OCI-M2 (cell line): ENCODE measurements around the gene NFS1.
"Not testable (repeated sequence)": the region's sequence is repeated elsewhere in the genome, so short reads cannot be mapped to it uniquely, and the experiment has no call there.

Source experiments
- DNase-seq: peaks from one replicate; lab custom pipeline; 2025; ENCODE audit not compliant: unreplicated experiment; lab: John Stamatoyannopoulos, UW

NFS1 gene

GRCh38 chr20:35710039-35710438 is 10.9 kb upstream of the NFS1 start:
- DNase-seq, result no peak

- no peak for DNase-seq
These were observed 10.1 kb upstream of the NFS1 start for GRCh38 chr20:35709259-35709658.

DNA sequence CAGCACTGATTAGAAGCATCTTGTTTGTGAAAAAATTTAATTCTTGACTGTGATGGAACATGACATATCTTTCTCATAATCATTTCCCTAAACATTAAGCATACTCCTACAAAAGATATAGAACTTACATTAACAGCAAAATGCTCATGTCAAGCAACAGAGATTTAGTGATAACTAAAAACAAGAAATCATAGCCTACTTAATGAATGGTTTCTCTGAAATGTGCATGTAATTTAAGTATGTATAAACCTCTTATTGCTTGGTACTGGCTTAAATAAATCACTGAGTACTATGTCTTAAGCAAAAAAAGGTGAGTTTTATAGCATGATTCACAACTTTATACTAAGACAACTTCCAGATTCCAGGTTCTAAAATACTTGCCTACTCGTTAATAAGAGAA is 9.3 kb upstream of the NFS1 start:
- no peak for DNase-seq

DNA sequence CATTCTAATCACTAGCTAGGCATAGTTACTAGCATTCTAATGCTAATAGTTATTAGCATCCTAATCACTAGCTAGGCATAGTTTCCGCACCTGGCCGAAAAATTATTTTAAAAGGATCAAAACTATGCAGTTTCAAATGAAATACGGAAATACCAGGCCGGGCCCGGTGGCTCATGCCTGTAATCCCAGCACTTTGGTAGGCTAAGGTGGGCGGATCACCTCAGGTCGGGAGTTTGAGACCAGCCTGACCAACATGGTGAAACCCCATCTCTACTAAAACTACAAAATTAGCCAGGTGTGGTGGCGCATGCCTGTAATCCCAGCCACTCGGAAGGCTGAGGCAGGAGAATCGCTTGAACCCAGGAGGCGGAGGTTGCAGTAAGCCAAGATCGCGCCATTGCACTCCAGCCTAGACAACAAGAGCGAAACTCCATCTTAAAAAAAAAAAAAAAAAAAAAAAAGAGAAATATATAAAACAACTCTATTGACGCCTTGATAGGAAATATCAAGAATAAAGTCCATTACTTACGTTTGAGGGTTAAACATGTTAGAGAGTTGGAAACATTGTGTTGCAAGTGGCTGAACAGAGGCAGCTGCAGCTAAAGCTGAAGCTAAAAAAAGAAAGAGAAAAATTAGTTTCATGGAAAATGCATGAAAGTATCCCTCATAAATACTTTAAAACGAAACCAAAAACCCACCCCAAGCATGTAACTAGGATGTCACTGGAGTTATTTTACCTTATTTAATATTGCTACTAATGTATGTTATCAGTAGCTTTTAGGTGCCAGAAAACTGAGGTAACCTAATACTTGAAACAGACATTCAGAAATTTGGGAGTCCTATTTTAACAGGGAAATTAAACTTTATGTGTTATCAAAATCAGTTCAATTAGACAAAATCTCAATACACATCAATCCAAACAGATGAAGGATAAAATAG is 7.7 kb upstream of the NFS1 start:
- DNase-seq, result not testable (repeated sequence)

GRCh38 chr20:35705894-35706293 is 6.7 kb upstream of the NFS1 start:
- not testable (repeated sequence) for DNase-seq

DNA sequence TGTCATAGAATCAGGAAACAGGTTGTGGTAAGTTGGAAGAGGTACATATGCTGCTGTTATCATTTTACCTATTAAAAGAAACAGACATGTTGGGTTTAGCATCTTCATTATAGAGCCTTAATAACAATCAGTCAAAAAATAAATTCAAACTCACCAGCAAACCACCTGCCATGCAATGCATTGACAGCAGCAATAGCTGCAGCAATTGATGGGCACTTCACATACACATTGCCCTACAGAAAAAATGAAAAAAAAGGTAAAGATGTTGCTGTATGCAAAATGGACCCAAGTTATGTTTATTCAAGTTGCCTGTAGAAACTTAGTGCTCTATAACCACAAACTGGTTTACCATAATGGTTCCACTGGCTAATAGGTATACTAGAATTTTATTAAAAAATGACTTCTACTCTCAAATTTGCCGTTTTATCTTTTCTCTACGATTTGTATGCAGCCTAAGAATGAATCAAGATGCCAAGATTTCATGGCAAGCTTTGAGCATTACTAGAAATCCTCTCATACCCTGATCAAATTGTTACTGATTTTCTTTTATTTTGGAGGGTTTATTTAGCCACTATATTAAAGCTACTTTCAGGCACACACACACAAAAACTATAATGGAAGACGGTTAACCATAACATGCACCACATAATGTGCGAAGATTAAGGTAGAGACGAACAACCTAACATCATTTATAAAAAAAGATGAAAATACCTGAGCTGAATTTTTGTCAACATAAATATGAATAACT is 5.5 kb upstream of the NFS1 start:
- no peak for DNase-seq

DNA sequence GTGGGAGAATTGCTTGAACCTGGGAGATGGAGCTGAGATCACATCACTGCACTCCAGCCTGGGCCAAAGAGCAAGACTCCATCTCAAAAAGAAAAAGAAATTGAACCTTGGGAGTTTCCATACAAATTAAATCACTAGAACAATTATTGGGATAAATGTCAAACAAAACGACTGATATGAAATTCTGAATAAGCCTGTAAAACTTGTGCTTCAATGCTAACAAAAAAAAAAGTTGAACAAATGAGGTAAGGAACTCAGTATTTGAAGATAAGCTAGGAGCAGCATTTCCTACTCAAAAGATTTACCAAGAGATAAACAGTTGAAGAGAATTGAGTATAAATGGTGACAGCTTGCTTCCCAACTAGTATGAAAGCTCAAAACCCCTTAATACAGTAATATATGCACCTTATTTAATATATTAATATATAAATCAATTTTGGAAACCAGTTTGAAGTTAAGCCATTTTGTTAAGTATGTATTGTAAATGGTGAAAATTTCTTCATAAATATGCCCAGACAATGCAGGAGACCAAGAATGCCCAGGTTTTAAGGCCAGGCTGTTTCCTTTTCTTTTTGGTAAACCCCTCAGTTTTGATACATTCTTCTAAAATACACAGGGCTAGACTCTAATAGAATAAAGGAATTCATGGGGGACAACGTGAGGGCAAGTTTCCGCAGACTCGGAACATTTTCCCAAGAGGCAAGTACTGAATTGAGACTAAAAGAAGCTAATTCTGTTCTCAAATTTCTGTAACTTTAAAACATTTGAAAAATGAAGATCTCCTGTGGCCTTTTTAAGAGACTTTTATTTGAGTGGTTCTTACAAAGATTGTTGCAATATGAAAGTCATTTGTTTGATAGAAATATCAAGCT is 3.9 kb upstream of the NFS1 start:
- DNase-seq, result no peak

DNA sequence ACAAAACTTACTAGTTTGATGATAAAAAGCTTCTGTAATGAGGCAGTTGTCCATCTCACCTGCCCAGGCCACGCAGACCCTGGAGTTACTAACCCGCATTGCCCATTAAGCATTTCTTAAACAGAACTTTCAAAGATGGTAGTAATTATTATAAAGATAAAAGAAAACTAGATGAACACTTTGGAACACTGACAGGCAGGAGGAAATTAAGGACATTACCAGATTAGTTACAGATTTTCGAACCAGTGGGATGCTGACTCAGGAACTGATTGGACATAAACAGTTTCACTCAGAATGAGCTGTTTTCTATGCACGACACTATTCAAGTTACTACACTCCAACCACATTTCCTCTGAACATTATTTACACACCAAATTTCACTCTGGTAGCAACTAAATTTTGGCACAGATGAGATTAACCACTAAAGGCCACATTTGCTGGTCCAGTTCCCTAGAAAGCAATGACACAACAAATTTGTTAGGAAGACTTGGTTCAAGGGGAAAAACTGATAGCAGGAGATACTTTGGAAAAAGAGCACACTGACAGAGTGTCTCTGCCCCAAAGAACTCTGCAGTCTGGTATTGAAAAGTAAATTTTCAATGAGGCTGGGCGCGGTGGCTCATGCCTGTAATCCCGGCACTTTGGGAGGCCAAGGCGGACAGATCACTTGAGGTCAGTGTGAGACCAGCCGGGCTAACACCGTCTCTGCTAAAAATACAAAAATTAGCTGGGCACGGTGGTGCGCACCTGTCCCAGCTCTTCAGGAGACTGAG is 3.1 kb upstream of the NFS1 start:
- no peak for DNase-seq

DNA sequence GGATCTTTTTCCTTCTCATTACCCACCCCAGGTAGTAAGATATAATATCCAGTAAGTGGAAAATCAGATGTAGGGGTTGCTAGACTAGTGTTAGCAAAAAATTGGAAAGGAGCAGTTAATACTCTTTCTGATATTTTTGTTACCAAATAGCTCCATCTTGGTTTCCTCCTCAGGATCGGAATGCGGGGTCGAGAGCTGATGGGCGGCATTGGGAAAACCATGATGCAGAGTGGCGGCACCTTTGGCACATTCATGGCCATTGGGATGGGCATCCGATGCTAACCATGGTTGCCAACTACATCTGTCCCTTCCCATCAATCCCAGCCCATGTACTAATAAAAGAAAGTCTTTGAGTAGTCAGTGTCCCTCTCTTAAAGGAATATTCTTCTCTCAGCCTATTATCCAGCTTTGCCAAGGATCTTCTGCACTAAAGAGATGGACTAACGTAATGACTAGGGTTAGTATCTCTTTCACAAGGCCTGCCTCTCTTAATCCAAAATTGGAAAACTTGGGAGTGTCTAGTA is 1.5 kb upstream of the NFS1 start:
- no peak for DNase-seq

GRCh38 chr20:35699957-35700624 is 939 bp upstream of the NFS1 start:
- no peak for DNase-seq

GRCh38 chr20:35698298-35699126 is 640 bp downstream of the NFS1 start:
- no peak for DNase-seq

GRCh38 chr20:35697696-35698297 is 1.4 kb downstream of the NFS1 start:
- DNase-seq, result no peak

- DNase-seq, result no peak
These were observed 3.2 kb downstream of the NFS1 start for GRCh38 chr20:35695978-35696377.

DNA sequence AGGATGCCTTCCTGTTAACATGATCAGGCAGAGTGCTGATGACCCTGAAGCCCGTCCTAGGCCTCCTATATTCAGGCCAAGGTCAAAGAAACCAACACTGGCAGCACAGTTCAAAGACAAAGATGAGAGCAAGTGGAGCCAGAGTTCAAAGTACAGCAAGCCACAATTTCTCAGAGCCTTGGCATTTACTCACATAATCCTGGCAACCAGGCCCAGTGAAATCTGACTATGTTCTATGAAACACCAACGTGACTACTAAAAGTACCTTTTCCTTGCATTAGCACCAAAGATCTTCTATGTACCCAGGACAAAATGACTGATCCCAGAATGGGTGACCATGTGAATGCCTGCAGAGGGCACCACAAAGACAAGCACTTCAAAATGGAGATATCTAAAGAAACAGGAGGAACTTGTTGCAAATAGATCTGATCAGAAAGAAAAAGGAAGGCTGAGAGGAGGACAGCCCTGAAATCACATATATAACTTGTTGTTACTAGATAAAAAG is 3.9 kb downstream of the NFS1 start:
- DNase-seq, result no peak

- DNase-seq, result no peak
These were observed 8.9 kb downstream of the NFS1 start for GRCh38 chr20:35690265-35690664.

GRCh38 chr20:35686872-35687271 is 12.3 kb downstream of the NFS1 start:
- not testable (repeated sequence) for DNase-seq

- not testable (repeated sequence) for DNase-seq
These were observed 13.8 kb downstream of the NFS1 start for GRCh38 chr20:35685368-35685767.

DNA sequence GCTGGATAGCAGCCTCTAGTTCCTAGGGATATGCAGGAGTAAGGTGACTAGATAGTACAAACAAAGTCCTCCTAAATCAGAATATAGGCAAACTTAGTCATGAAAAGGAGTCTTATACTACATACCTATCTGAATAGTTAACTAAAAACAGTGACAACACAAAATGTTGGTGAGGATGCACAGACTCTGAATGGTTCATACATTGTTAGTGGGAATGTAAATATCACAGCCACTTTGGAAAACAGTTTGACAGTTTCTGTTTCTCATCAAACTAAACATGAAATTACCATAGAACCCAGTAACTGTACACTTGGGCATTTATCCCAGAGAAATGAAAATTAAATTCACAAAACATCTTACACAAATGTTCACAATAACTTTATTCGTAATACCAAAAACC is 17.2 kb downstream of the NFS1 start:
- DNase-seq, result no peak
